Left hindlimb (tissue), 1 donor: ENCODE measurements around the gene MIS18BP1.
"Not testable (repeated sequence)": the region's sequence is repeated elsewhere in the genome, so short reads cannot be mapped to it uniquely, and the experiment has no call there.

Experiments
- DNase-seq: peaks from one replicate; pipeline ENCODE4 v3.0.0-alpha.2; 2018

The MIS18BP1 gene

DNA sequence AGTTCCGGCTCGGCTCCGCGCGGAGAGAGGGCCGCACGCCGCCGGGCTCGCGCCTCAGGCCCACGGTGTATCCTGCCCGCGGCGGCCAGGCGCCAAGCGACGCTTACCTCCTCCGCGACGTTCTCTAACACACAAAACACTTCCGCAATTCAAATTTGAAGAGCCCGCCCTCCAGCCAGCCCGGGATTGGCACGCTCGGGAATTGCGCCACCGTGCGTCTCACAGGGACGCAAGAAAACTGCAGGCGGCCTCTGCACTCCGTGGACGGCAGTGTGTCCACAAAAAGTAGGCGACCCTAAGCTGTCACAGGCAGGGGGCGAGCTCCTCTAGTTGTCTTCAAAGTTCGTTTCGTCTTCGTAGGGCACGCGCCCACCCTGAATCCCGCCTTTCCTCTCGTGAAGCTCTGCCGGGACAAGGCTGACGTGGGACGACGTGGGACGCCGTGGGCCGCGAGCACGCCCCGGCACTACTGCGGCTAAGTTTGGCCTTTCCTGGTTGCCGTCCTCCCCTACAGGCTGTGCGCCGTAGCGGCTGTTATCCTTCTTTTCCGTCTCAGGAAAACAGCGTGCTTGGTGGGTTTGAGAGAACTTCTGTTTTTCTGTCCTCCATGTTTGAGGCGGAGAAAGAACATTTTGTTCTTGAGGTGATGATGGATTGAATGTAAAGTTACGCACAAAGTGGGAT is at the start of gene MIS18BP1:
Gene MIS18BP1, minus strand, starts transcription at position 133 of the 684 bp plus-strand sequence. CDS start 5,916 bp downstream, outside the sequence.
- peak; percentile 97 for DNase-seq

DNA sequence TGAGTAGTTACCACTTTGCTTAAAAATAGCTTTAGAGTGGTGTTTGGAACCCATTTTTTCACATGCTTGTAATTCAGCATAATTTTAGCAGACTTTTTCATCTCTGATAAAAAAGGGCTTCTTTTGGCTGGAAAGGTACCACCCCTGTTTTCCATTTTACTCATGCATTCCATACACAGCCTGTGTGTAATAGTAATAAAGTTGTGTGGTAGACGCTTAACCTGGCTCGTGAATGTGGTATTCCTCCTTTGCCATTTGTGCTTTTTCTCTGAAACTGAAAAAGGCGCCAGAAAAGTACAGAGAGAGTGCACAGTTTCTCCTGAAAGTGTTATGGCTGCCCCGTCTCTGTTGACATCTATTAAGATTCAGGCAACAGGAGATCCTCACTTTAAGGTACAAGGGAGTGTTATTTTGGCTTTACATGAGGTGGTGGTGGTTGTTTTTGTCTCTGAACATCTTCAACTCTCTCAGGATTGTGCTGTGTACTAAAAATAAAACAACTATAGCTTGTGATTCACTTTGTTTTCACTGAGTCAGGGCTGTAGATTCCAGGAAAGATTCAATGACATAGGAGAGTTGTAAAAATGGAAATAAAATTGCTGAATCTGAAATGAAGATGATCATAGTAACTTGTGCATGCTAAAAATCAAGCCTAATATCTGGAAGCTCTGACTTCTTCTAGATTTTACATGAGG is 45.6 kb upstream of the MIS18BP1 start:
- DNase-seq: no peak

DNA sequence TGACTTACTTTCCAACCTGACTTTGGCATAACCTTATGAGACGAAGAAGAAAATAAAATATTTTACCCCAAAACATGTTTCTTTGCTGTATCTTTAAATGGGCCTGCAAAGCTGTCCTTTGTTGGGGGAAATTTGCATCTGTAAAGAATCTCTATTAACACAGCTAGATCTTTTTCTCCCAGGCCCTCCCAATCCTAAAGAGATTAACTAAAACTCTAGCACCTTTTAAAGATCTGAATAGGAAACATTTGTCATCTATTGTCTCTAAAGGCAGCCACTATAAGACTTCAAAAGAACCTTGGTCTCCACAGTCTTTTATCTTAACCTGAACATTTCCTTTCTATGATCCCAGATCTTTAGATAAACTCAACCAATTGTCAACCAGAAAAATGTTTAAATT is 41.8 kb upstream of the MIS18BP1 start:
- not testable (repeated sequence) for DNase-seq

DNA sequence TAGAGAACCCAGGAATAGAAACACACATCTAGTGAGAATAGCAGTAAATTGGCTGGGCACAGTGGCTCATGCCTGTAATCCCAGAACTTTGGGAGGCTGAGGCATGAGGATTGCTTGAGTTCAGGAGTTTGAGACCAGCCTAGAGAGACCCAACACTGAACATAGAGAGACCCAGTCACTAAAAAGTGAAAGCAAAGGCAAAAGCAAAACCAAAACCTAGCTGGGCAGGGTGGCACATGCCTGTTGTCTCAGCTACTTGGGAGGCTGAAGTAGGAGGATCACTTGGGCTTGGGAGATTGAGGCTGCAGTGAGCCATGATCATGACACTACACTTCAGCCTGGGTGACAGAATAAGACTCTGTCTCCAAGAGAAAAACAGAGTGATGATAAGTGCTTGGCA is 37.5 kb upstream of the MIS18BP1 start:
- no peak for DNase-seq

DNA sequence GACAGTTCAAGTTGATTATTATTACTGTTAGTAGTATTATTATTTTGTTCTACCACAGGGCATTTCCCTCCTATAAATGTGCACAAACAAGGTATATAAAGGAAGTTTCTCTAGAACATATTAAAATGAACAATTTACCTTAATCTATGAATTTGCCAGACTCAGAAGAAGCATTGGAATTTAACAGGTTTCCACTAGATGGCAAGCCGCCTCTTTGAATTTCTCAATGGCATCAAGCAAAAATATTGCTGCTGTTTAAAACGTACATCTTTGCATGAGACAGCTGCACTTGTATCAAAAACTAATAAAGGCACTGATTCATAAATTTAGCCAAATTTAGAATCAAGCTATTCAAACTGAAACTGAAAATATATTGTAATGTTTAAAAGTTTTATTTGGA is 34.6 kb upstream of the MIS18BP1 start:
- DNase-seq: no peak

DNA sequence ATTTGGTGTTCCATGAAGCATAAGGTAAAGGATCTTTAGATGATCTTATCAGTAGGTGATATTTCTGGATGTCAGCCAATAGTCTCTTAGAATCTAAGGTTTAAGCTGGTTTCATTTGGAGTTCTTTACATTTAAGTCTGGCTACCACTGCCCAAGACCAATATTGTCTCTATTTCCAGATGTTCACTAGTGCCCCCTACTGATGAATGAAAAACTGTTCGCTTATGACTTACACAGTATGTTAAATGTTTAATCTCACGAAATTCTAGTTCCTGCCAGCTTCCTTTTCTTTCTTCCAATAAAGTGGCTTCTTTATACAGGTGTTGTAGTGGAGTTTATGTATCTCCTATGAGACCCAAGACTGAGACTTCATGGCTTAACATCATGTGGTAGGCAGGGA is 31.8 kb upstream of the MIS18BP1 start:
- DNase-seq: no peak

DNA sequence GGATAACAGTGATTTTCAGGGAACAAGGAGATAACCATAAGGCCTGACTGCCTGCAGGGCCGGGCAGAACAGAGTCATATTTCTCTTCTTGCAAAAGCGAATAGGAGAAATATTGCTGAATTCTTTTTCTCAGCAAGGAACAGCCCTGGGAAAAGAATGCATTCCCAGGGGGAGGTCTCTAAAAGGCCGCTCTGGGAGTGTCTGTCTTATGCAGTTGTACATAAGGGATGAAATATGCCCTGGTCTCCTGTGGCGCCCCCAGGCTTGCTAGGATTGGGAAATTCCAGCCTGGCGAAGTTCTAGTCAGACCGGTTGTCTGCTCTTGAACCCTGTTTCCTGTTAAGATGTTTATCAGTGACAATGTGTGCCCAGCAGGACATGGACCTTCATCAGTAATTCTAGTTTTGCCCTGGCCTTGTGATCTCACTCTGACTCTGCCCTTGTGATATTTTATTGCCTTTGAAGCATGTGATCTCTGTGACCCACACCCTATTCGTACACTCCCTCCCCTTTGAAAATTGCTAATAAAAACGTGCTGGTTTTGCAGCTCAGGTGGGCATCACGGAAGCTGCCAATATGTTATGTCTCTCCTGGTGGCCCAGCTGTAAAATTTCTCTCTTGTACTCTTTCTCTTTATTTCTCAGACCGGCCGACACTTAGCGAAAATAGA is 28.9 kb upstream of the MIS18BP1 start:
- DNase-seq: not testable (repeated sequence)

DNA sequence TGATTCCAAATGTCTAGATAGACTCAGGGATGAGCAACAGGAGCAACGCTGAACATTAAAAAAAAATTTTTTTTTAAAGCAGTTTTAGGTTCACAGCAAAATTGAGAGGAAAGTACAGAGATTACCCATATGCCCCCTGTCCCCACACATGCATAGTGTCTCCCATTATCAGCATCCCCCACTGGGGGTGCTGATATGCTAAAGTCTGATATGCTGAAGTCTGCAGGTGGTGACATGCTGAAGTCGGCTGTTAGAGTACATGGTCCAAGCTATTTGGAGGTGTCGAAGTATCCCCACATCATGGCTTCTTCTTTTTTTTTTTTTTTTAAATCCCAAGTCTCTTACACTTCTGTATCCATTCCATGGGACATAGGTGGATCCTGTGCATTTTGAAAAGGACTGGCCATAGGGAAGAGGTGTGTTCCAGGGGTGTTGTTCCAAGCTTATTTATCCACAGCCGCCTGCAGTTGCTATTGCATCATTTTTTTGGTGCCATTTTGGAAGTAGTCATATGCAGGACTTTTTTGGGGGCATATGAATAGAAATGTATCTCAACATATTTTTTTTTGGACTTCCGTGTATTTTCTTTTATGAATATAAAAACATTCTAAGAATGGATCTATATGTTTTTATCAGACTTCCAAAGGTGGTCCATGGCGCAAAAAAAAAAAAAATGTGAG is 19.0 kb upstream of the MIS18BP1 start:
- no peak for DNase-seq

DNA sequence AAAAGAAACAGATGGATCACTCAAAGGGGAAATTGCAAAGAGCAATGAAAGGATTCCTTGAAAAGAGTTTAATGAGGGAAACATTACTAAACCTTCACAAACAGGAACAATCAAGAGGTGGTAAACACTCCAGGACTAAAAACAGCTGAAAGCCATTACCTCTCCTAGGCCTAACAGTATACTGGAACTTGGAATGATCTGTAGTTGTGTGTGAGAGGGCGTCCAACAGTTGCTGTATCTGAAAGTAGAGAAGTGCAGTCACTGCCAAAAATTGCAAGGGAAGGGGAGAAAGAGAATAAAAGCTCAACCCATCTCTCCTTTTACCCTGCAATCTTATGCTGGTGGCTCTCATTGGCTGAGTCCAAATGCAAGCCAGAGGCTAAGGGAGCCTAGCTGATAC is 17.0 kb upstream of the MIS18BP1 start:
- no peak for DNase-seq

DNA sequence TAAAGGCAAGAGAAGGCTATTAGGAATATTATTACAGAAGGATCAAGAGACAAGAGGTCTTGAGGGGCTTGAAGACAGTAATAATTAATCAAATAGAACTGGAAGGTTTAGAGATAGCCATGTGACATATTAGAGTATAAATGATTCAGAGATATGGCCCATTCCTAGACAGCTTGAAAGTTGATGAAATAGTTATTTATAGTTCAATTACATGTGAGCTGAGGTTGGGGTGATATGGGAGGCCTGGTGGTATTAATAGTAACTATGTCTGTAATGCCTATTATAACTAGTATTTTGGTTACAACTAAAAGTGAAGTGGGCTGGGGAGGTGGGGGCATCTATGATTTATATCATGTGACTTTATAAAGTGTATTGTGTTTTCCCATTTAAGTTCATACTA is 14.1 kb upstream of the MIS18BP1 start:
- no peak for DNase-seq

DNA sequence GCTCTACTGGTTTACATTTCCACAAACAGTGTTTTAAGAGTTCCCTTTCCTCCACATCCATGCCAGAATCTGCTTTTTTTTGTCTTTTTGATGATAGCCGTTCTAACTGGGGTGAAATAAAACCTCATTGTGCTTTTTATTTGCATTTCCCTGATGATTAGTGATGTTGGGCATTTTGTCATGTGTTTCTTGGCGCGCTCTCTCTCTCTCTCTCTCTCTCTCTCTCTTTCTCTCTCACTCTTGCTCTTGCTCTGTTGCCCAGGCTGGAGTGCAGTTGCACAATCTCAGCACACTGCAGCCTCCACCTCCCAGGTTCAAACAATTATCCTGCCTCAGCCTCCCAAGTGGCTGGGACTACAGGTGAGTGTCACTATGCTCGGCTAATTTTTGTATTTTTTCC is 9.6 kb upstream of the MIS18BP1 start:
- DNase-seq: no peak

DNA sequence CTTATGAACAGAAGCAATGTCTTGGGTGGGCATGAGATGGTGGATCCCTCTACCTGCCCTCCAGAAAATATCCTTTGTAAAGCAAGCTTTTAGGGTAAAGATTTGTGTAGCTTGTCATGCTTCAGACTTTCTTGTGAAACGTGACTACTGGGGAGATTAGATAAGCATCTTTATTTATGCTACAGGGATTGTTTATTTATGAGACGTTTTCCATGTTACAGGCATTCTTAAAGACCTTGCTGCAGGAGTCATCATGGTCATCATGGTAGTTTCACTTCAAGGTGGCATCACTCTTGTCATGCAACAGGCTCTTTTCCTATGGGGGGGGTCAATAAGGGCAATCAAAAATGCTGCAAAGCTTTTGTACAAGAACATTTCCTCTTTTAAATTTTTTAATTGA is 8.2 kb upstream of the MIS18BP1 start:
- DNase-seq: no peak

DNA sequence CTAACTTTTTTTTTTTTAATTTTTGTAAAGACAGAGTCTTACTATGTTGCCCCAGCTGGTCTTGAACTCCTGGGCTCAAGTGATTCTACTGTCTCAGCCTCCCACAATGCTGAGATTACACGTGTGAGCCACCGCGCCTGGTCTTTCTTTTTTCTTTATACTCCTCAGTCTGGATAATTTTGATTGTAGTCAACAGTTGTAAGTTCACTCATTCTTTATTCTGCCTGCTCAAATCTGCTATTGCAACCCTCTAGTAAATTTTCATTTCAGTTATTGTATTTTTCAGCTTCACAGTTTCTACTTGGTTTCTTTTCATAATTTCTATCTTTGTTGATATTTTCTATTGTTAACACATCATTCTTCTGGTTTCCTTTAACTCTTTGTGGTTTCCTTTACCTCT is 5.8 kb upstream of the MIS18BP1 start:
- DNase-seq: no peak

DNA sequence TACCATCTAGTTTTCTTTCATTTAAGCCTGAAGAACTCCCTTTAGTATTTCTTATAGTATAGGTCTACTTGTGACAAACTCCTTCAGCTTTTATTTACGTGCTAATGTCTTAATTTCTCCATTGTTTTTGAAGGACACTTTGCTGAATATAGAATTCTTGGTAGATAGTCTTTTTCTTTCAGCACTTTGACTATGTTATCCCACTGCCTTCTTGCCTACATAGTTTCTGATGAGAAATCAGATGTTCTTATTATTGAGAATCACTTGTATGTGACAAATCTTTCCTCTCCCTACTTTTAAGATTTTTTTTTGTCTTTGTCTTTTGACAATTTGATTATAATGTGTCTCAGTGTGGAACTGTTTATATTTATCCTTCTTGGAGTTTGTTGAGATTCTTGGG is 5.1 kb upstream of the MIS18BP1 start:
- no peak for DNase-seq

DNA sequence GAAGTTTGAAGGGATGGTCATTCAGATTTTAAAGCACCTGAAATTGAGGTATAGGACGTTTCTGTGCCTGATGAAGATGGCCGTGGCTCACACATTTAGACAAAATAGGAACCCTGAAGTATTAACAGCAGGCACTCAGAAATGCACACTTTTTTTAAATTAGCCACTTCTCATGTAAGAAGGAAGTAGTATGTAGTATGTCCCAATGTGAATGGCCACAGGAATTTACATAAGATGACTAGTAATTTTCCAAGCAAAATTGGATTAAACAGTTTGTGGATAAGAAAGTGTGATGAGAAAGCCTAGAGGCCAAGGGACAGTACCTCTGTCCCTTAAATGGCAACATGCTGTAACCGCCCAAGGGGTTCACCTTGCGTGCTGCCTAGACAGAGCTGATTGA is 1.8 kb upstream of the MIS18BP1 start:
- no peak for DNase-seq

DNA sequence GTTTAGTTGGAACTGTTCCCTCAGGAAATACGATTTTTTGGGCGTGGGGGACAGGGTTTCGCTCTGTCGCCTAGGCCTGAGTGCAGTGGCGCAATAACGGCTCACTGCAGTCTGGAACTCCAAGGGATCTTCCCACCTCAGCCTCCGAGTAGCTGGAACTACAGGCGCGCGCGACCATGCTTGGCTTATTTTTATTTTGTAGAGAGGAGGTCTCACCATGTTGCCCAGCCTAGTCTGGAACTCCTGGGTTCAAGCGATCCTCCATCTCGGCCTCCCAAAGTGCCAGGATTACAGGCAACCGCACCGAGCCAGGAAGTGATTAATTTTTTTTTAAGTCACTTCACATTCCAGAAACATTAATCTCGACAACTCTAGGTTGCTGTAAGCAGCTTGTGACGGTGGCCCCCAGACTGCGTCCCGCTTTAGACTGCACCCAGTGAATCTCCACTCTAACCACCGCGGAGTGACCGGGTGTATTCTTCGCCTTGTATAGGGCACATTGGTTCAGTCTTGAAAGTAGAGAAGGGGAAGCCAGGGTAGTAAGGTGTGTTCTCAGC is 830 bp upstream of the MIS18BP1 start:
- DNase-seq: no peak

DNA sequence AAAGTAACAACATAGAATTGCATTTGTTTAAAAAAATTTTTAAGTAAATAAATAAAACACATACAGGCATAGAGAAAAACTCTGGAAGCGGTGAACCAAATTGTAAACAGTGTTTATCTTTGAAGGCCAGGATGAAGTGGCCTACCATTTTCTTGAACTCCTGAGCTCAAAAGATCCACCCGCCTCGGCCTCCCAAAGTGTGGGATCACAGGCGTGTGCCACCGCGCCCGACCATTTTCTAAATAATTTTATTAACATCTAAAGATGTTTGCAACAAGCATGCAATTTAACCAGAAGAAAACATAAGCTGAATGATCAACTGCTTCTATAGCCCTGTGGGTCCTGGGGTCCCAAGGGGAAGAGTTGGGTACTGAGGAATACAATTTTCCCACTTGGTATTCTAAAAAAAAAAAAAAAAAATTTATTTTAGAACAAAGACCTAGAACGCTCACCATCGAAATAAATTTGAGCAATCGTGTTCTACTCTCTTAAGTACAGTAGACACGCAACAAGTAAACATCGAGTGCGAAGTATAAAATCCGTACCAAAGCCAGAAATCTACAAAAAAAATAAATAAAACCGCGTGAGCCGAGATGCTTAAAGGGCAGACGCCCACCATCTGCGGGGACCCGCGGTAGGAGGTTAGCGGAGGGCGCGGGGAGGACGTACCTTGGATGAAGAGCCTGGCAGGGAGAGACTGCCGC is 484 bp downstream of the MIS18BP1 start:
- no peak for DNase-seq

DNA sequence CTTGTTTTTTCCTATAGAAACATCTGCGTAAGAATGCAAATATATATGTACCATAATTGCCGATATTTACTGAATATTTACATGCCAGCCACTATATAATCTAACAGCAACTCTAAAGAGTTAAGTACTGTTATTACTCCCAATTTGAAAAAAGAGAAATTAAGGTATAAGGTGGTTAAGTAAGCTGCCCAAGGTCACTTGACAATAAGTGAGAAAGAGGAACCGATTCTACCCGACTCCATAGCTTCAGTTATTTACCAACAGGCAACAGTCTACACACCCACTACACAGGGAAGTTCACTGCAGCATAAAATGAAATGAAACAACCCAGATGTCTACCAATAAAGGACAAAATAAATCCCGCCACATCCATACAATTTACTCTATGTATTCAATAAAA is 1.1 kb downstream of the MIS18BP1 start:
- DNase-seq: no peak

DNA sequence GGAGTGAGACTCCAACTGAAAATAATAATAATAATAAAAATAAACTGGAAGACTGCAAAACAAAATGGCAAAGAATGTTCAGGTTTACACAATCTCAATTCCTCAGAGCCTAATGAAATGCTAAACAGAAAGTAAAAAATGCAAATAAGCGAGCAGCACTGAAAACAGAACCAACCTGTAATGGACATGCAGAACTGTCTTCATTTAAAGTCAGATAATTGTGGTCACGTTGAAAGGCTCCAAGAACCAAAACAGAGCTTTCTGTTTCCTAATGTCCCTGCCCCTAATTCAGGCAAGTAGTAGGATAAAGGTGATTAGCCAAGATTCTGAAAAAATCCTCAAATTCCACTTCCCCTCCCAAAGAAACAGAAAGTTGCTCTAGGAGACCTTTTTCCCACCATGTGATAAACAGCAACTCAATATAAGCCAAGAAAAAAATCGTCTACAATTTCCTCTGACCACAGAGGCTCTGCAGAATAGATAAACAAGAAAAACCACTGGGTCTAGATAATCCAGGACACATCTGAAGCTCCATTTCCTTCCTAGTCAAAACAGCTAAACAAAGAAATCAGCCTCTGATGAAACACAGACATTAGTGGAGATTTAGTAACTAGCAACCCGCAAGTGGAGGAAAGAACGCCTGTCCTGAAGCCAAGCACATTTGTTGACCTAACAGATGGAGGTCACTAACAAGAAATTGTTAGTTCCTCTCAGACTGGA is 3.0 kb downstream of the MIS18BP1 start:
- DNase-seq: no peak

DNA sequence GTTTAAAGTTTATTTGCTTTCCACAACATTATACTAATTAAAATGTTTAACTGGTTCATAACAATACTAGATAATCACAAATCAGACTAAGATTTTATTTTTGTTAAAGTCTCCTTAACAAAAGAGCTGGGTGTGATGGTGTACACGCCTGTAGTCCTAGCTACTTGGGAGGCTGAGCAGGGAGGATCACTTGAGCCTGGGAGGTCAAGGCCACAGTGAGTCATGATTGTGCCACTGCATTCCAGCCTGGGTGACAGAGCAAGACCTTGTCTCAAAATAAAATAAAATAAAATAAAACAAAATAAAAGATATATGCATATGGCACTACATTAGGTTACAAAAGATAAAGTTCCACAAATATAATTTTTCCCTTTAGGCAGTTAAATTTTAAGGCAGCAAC is 5.6 kb downstream of the MIS18BP1 start:
- DNase-seq: no peak

DNA sequence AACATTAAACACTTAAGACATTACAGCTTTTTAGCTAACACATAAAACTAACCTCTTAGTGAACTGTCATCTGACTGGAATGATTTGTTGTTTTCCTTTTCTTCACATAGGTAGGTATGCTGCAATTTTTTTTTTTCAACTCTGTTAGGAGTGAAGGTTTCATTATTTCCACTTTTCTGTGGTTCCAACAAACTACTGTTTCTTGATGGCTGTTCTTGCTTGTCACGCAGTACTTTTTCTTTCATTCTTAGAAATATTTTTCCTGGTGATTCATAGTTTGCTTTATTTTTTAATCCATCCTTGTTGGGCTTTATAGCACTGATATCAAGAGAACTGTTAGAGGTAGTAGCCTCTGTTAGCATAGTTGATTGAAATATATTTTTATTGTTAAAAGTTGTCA is 6.3 kb downstream of the MIS18BP1 start:
- no peak for DNase-seq

DNA sequence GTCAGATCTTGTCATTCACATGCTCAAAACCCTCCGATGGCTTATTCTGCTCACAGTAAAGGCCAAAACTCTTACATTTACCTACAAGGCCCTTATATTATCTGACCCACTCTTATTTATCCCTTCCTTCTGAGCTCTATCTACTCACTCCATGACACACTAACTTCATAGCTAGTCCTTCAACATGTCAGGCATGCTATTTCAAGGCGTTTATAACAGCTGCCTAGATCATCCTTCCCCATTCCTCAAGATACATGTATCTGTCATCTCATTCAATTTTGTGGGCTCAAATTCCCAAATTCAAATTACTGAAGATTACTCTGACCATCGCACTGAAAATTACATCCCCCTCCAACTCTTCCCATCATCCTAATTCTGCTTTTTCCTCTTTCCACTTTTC is 6.9 kb downstream of the MIS18BP1 start:
- no peak for DNase-seq
